Measurements from ENCODE around the gene ST3GAL3. TPM values are rescaled to one million over a fixed set of nuclear protein-coding genes. Genes with fewer than 3 reads are reported as not detected.

The ST3GAL3 gene
- total RNA-seq, 4 donors from 2014 or later = 4.4 to 19.0 (median 6.1) TPM

- H3K36me3 ChIP-seq = peaks cover 0 to 14% (median 0%) of the 10 kb centered on the region in 3 donors
- peak overlapping the region; percentile 48 to 76 (median 74) for H3K4me3 ChIP-seq
- peak overlapping the region in 1 of 4 donors; percentile 96 for H3K27ac ChIP-seq
- H3K9me3 ChIP-seq = no peaks in the 10 kb centered on the region
- no peak for TF ChIP-seq CTCF (IDR thresholded peaks at IDR 0.05)
- TF ChIP-seq POLR2A (IDR thresholded peaks at IDR 0.05) = no peak
- DNase-seq = no peak
- H3K27me3 ChIP-seq = no peaks in the 10 kb centered on the region
- H3K4me1 ChIP-seq = peaks cover 5 to 27% (median 13%) of the 10 kb centered on the region in 4 donors
Measured at GRCh38 chr1:43947874-43948437, 240.6 kb downstream of the ST3GAL3 start.

GRCh38 chr1:43949678-43950077 is 242.3 kb downstream of the ST3GAL3 start:
- Histone ChIP-seq H3K36me3 (peaks cover 0 to 14% (median 0%) of the 10 kb centered on the region in 3 donors), H3K4me3 (no peak overlapping the region), H3K27ac (no peak overlapping the region), H3K9me3 (no peaks in the 10 kb centered on the region), H3K4me1 (peaks cover 5 to 27% (median 13%) of the 10 kb centered on the region in 4 donors), H3K27me3 (no peaks in the 10 kb centered on the region)
- DNase-seq = no peak
- TF ChIP-seq POLR2A (IDR thresholded peaks at IDR 0.05) = no peak
- TF ChIP-seq CTCF (IDR thresholded peaks at IDR 0.05) = no peak

- no peak for DNase-seq
- peaks cover 0 to 17% (median 0%) of the 10 kb centered on the region in 3 donors for H3K36me3 ChIP-seq
- H3K4me1 ChIP-seq = peaks cover 5 to 17% (median 8%) of the 10 kb centered on the region in 4 donors
- TF ChIP-seq POLR2A (IDR thresholded peaks at IDR 0.05) = no peak
- no peak for TF ChIP-seq CTCF (IDR thresholded peaks at IDR 0.05)
- H3K27me3 ChIP-seq = no peaks in the 10 kb centered on the region
- no peaks in the 10 kb centered on the region for H3K9me3 ChIP-seq
- H3K4me3 ChIP-seq = no peak overlapping the region
- no peak overlapping the region for H3K27ac ChIP-seq
Measured at GRCh38 chr1:43951021-43951985, 244.0 kb downstream of the ST3GAL3 start.

- H3K36me3 ChIP-seq = peaks cover 0 to 32% (median 0%) of the 10 kb centered on the region in 3 donors
- H3K27ac ChIP-seq = no peak overlapping the region
Measured at GRCh38 chr1:43952731-43953346, 245.5 kb downstream of the ST3GAL3 start.

More at GRCh38 chr1:43952731-43953346, 245.5 kb downstream of the ST3GAL3 start:
- Histone ChIP-seq H3K4me3 (no peak overlapping the region), H3K9me3 (no peaks in the 10 kb centered on the region), H3K4me1 (peaks cover 0 to 11% (median 2%) of the 10 kb centered on the region in 4 donors), H3K27me3 (no peaks in the 10 kb centered on the region)
- no peak for DNase-seq
- TF ChIP-seq POLR2A (IDR thresholded peaks at IDR 0.05) = no peak
- TF ChIP-seq CTCF (IDR thresholded peaks at IDR 0.05) = no peak

Data from Peyer's patch (tissue), 4 donors.